GM10248 (cell line): ENCODE measurements around the gene FXYD6.

Experiments
- CTCF ChIA-PET: fragments of 300-600 bp; sonication (Branson Sonifier 250); formaldehyde crosslinking; extraction: SDS; loops from one replicate; lab custom pipeline; 2021; ENCODE audit warnings: antibody characterized with exemption; lab: Yijun Ruan, JAX
- POLR2A ChIA-PET: fragments of 350-650 bp; sonication (Branson Sonifier 250); formaldehyde crosslinking; extraction: SDS; loops from one replicate; lab custom pipeline; 2020; ENCODE audit warnings: antibody characterized with exemption; lab: Yijun Ruan, JAX
- DNase-seq: peaks from one replicate; pipeline ENCODE4 v3.0.0; 2012; ENCODE audit errors: extremely low spot score
- TF ChIP-seq, protein P1 (sequence below): IDR thresholded peaks from 2 replicates; pipeline ENCODE4 v1.5.1; 2012; ENCODE audit warnings: mild to moderate bottlenecking, low read depth; ENCODE audit errors: extremely low read depth, missing control alignments, control extremely low read depth

FXYD6 gene

GRCh38 chr11:117796456-117796871, 80.0 kb downstream of the FXYD6 start:
- TF ChIP-seq, protein P1, sequence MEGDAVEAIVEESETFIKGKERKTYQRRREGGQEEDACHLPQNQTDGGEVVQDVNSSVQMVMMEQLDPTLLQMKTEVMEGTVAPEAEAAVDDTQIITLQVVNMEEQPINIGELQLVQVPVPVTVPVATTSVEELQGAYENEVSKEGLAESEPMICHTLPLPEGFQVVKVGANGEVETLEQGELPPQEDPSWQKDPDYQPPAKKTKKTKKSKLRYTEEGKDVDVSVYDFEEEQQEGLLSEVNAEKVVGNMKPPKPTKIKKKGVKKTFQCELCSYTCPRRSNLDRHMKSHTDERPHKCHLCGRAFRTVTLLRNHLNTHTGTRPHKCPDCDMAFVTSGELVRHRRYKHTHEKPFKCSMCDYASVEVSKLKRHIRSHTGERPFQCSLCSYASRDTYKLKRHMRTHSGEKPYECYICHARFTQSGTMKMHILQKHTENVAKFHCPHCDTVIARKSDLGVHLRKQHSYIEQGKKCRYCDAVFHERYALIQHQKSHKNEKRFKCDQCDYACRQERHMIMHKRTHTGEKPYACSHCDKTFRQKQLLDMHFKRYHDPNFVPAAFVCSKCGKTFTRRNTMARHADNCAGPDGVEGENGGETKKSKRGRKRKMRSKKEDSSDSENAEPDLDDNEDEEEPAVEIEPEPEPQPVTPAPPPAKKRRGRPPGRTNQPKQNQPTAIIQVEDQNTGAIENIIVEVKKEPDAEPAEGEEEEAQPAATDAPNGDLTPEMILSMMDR = no peak
- ChIA-PET CTCF (no interaction called here), POLR2A (no interaction called here)
- no peak for DNase-seq

- ChIA-PET POLR2A (no interaction called here), CTCF (no interaction called here)
- DNase-seq = no peak
- TF ChIP-seq, protein P1 = no peak
Observed at GRCh38 chr11:117795638-117796455, 80.6 kb downstream of the FXYD6 start.

DNA sequence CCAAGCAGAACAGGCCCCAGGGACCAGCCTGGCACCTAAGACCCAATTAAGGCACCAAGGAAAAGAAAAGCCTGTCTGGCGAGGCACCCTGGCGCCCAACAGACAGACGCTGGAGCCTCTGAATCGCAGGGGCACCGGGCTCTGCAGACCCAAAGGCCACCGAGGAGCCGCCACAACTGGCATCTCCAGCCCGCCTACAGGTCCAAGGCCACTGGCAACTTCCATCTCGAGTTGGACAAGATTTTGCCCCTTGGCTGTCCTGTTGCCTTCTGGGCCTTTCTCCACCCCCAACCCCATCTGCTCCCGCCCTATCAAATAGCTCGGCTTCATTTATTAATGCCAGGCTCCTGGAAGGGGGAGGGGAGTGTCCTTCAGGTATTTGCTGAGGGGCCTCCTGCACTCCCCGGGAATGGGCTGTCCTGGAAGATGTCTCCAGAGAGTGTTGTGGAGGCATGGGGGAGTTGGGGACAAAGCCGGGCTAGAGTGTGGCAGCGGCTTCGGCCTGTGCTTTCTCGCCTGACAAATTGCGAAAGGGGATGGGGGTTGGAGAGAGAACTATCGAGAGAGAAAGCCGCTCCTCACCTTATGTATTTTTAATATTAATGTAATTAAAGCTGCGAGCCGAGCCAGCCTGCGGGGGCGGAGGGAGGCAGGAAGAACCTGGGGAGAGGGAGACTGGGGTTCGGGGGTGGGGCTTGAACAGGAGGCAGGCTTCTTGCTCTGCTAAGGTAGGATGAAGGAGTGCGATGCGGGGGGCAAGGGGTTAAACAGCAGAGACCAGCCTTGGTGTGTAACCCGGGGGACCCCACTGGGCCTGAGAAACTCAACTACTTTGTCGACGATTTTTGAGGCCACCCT, 81.5 kb downstream of the FXYD6 start:
- CTCF ChIA-PET = interaction anchor here (1.2 kb wide), 1 partner anchor 258 kb away, joined by 5 read pairs; no protein-coding TSS in a partner anchor
- no peak for DNase-seq
- POLR2A ChIA-PET = no interaction called here
- TF ChIP-seq, protein P1 = no peak

GRCh38 chr11:117794135-117794534, 82.3 kb downstream of the FXYD6 start:
- CTCF ChIA-PET = interaction anchor here (1.2 kb wide), 1 partner anchor 259 kb away, joined by 5 read pairs; no protein-coding TSS in a partner anchor

GRCh38 chr11:117793583-117793982, 82.9 kb downstream of the FXYD6 start:
- DNase-seq = no peak
- ChIA-PET CTCF (interaction anchor here (1.1 to 2.0 kb wide), 4 partner anchors 15 to 260 kb away, joined by 3 to 9 read pairs (median 6); no protein-coding TSS in a partner anchor), POLR2A (no interaction called here)
- TF ChIP-seq, protein P1 = no peak

More at GRCh38 chr11:117794135-117794534, 82.3 kb downstream of the FXYD6 start:
- TF ChIP-seq, protein P1 = no peak
- POLR2A ChIA-PET = no interaction called here
- no peak for DNase-seq

DNA sequence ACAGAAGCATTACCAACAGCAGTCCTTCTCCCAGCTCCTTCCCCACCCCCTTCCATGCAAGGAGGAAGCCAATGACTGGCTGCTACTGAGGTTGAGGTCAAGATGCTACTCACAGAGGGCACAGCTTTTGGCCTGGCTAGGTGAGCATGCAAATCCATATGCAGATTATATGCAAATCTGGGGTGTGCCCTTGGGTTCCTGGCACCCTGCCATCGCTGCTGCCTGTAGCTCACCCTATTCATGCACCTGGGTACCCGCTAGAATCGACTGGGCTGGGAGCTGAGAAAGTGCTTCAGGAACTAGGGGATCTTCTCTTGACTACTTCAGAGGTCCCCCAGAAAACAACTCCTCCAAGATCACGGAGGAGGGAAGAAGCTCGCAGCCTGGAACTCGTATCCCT, 83.5 kb downstream of the FXYD6 start:
- DNase-seq = no peak
- CTCF ChIA-PET = interaction anchor here (1.1 to 2.0 kb wide), 4 partner anchors 16 to 260 kb away, joined by 3 to 9 read pairs (median 7); no protein-coding TSS in a partner anchor
- TF ChIP-seq, protein P1 = no peak
- POLR2A ChIA-PET = no interaction called here
